AG04449 (cell line): ENCODE data around the gene OBP2A.

Experiments
- CTCF ChIA-PET: fragments of 350-600 bp; formaldehyde crosslinking; extraction: SDS; loops from one replicate; lab custom pipeline; 2021; ENCODE audit warnings: antibody characterized with exemption; lab: Yijun Ruan, JAX
- POLR2A ChIA-PET: fragments of 400-600, 350-600 bp; formaldehyde crosslinking; extraction: SDS; loops from one replicate; lab custom pipeline; 2020; ENCODE audit warnings: antibody characterized with exemption, inconsistent platforms; lab: Yijun Ruan, JAX
- DNase-seq: peaks from one replicate; pipeline ENCODE4 v3.0.0-alpha.2; 2010; ENCODE audit warnings: low read depth, low spot score
- H3K4me3 ChIP-seq: 2 replicates; pipeline ENCODE4 v1.5.1; 2011; ENCODE audit warnings: low read depth, mild to moderate bottlenecking, control low read depth, low read length
- TF ChIP-seq, protein P1 (sequence below): IDR thresholded peaks from one replicate; pipeline ENCODE4 v1.5.1; 2011; ENCODE audit warnings: mild to moderate bottlenecking, moderate library complexity, low read length, control low read depth, inconsistent platforms; ENCODE audit not compliant: insufficient read depth; ENCODE audit errors: missing control alignments

Gene OBP2A

GRCh38 chr9:135552698-135553171, 6.8 kb downstream of the OBP2A start:
- no peak overlapping the region for H3K4me3 ChIP-seq
- POLR2A ChIA-PET: no interaction called here
- CTCF ChIA-PET: interaction anchor here (1.8 kb wide), 1 partner anchor 49 kb away, joined by 4 read pairs; no protein-coding TSS in a partner anchor
- TF ChIP-seq, protein P1, sequence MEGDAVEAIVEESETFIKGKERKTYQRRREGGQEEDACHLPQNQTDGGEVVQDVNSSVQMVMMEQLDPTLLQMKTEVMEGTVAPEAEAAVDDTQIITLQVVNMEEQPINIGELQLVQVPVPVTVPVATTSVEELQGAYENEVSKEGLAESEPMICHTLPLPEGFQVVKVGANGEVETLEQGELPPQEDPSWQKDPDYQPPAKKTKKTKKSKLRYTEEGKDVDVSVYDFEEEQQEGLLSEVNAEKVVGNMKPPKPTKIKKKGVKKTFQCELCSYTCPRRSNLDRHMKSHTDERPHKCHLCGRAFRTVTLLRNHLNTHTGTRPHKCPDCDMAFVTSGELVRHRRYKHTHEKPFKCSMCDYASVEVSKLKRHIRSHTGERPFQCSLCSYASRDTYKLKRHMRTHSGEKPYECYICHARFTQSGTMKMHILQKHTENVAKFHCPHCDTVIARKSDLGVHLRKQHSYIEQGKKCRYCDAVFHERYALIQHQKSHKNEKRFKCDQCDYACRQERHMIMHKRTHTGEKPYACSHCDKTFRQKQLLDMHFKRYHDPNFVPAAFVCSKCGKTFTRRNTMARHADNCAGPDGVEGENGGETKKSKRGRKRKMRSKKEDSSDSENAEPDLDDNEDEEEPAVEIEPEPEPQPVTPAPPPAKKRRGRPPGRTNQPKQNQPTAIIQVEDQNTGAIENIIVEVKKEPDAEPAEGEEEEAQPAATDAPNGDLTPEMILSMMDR: no peak
- no peak for DNase-seq

DNA sequence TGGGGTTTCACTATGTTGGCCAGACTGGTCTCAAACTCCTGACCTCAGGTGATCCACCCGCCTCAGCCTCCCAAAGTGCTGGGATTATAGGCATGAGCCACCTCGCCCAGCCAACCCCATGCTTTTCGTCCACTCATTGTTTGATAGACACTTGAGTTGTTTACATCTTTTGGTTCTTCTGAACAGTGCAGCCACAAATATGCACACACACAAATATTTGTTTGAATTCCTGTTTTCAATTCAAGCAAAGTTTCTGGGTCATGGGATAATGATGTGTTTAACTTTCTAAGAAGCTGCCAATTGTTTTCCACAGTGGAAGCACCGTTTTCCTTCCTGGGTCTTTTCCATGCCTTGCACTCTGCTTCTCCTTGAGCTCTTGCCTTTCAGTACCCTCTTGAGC, 8.8 kb downstream of the OBP2A start:
- no peak for DNase-seq
- CTCF ChIA-PET: interaction anchor here (1.8 kb wide), 1 partner anchor 47 kb away, joined by 4 read pairs; no protein-coding TSS in a partner anchor
- H3K4me3 ChIP-seq: no peak overlapping the region
- TF ChIP-seq, protein P1: no peak
- POLR2A ChIA-PET: no interaction called here

DNA sequence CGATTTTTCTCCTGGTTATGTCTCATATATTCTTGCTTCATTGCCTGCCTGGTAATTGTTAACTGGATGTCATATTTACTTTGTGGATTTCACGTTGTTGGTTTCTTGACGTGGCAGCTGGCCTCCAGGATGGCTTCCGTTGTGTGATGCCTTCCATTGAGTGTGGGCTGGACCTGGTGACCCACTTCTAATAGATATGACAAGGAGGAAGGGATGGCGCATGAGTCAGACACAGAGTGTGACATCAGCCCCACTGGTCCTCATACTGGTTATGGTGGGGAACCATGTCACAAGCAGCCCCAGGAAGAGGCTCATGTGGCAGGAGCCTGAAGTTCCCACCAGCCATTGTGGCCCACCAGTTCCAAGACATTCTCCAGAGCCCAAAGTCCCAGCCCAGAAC, 9.3 kb downstream of the OBP2A start:
- CTCF ChIA-PET: no interaction called here
- DNase-seq: no peak
- POLR2A ChIA-PET: no interaction called here
- no peak overlapping the region for H3K4me3 ChIP-seq
- TF ChIP-seq, protein P1: no peak

- no peak overlapping the region for H3K4me3 ChIP-seq
- TF ChIP-seq, protein P1: no peak
- CTCF ChIA-PET: no interaction called here
- POLR2A ChIA-PET: no interaction called here
- no peak for DNase-seq
Measured at GRCh38 chr9:135555910-135556309, 10.0 kb downstream of the OBP2A start.

DNA sequence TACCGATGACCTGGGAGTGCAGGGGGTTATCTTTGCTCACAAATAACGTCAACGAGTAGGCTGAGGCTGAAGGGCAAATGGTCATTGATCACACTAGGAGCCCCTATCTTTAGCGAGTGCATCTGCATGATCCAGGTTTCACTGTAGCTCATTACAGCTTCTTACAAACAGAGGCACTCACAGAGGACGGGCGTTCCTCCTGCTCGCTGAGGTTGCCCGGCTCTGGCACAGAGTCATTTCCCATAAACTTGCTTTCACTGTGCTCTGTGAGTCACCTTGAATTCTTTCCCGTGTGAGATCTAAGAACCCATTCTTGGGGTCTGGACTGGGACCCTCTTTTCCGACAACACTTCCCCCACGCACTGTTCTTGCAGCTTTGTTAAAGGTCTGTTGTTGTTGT, 13.7 kb downstream of the OBP2A start:
- H3K4me3 ChIP-seq: no peak overlapping the region
- ChIA-PET POLR2A (no interaction called here), CTCF (no interaction called here)
- TF ChIP-seq, protein P1: no peak
- no peak for DNase-seq

DNA sequence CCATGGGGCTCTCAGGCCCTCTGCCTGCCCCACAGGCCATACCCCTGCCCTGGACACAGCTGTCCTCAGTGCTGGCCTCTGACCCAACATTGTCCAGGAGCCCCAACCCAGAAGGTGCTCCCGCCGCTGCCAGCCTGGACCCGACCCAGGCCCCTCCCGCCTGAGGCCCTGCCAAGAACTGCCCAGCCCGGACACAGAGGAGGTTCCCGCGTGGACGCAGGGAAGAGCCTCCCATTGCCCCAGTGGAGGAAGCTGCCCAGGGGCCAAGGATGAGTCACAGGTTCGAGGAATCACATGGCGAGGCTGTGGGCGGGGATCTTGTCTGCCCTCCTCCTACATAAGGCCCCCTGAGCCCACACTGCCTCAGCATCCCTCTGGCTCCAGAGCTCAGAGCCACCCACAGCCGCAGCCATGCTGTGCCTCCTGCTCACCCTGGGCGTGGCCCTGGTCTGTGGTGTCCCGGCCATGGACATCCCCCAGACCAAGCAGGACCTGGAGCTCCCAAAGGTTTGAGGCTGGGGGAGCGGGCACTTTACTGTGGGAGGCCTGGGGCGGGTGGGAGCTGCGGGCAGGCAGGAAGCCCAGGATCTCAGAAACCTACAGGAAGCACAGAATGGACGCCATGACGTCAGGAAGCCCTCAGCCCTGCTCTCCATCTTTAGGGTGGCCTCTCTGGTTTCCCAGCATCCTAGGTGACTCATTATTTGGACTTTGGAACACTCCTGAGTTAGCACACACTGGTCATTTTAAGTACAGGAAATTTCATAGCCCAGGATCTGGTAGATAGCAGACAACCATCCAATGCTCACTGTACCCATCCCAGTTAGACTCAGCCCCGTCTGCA, 15.7 kb downstream of the OBP2A start, which contains the start of gene PAEP:
Gene PAEP (plus strand): TSS at position 366 of the 844 bp plus-strand sequence.
- H3K4me3 ChIP-seq: no peak within 1 kb of the TSS
- no peak for DNase-seq
- TF ChIP-seq, protein P1: no peak
- CTCF ChIA-PET: no interaction called here
- POLR2A ChIA-PET: no interaction called here
